8988T (cell line): ENCODE results near the gene PACS2.

Source experiments
- DNase-seq: peaks from one replicate; pipeline ENCODE4 v3.0.0; 2011

Gene PACS2

GRCh38 chr14:105412771-105413543 lies 98.4 kb downstream of the PACS2 start:
- DNase-seq = peak; percentile 37

GRCh38 chr14:105413544-105413886 lies 99.0 kb downstream of the PACS2 start:
- DNase-seq = no peak

- peak; percentile 91 for DNase-seq
These were observed 100.2 kb downstream of the PACS2 start for GRCh38 chr14:105414456-105415371.

GRCh38 chr14:105415481-105416428 lies 101.2 kb downstream of the PACS2 start:
- no peak for DNase-seq

- DNase-seq = no peak
These were observed 102.1 kb downstream of the PACS2 start for GRCh38 chr14:105416671-105417070.

GRCh38 chr14:105417690-105418121 lies 103.2 kb downstream of the PACS2 start:
- DNase-seq = no peak

GRCh38 chr14:105418269-105419194 lies 104.0 kb downstream of the PACS2 start:
- DNase-seq = no peak

- DNase-seq = peak; percentile 92
These were observed 104.9 kb downstream of the PACS2 start, which contains the start of gene MTA1 for GRCh38 chr14:105419195-105420091. Gene MTA1 (plus strand): TSS chr14:105419827. CDS start chr14:105420036, 209 bp downstream.

- peak; percentile 68 for DNase-seq
These were observed 105.8 kb downstream of the PACS2 start for GRCh38 chr14:105420101-105420973.

- no peak for DNase-seq
These were observed 106.6 kb downstream of the PACS2 start for GRCh38 chr14:105420974-105421674.

- DNase-seq = no peak
These were observed 107.4 kb downstream of the PACS2 start for GRCh38 chr14:105421723-105422615.

- DNase-seq = no peak
These were observed 108.3 kb downstream of the PACS2 start for GRCh38 chr14:105422695-105423487.

GRCh38 chr14:105423488-105424195 lies 109.1 kb downstream of the PACS2 start:
- DNase-seq = no peak

- no peak for DNase-seq
These were observed 110.3 kb downstream of the PACS2 start for GRCh38 chr14:105424861-105425260.

GRCh38 chr14:105425823-105426247 lies 111.3 kb downstream of the PACS2 start:
- DNase-seq = no peak
